Measurements from ENCODE around the gene MED13L.

GRCh38 chr12:116026346-116026745 lies 251.1 kb downstream of the MED13L start:
- TF ChIP-seq POLR2A (IDR thresholded peaks at IDR 0.05; ENCODE audit: low read depth, low read length) (no peak), CTCF (IDR thresholded peaks at IDR 0.05; ENCODE audit: extremely low read depth in 1 of 2, insufficient read depth in 1 of 2, low read depth in 1 of 2, low read length in 2 of 2) (no peak), POLR2AphosphoS5 (IDR thresholded peaks at IDR 0.05; ENCODE audit: insufficient read depth, low read depth, low read length) (no peak), MAX (IDR thresholded peaks at IDR 0.05; ENCODE audit: insufficient read depth, insufficient read length) (no peak), GATA2 (IDR thresholded peaks at IDR 0.05; ENCODE audit: insufficient read depth, insufficient read length, low read depth, low read length) (no peak), MYC (IDR thresholded peaks at IDR 0.05; ENCODE audit: low read depth, low read length) (no peak), EZH2 (IDR thresholded peaks at IDR 0.05; ENCODE audit: borderline replicate concordance, low read depth, low read length, severe bottlenecking) (no peak), JUN (IDR thresholded peaks at IDR 0.05; ENCODE audit: borderline replicate concordance, insufficient read depth, insufficient read length, low read depth) (no peak)
